ENCODE measurements around the gene ABHD15. TPM values are rescaled to one million over a fixed set of nuclear protein-coding genes. Genes with fewer than 3 reads are reported as not detected.

Gene ABHD15
- polyA plus RNA-seq, 1 donor from 2014 or later, result 0.21 TPM

DNA sequence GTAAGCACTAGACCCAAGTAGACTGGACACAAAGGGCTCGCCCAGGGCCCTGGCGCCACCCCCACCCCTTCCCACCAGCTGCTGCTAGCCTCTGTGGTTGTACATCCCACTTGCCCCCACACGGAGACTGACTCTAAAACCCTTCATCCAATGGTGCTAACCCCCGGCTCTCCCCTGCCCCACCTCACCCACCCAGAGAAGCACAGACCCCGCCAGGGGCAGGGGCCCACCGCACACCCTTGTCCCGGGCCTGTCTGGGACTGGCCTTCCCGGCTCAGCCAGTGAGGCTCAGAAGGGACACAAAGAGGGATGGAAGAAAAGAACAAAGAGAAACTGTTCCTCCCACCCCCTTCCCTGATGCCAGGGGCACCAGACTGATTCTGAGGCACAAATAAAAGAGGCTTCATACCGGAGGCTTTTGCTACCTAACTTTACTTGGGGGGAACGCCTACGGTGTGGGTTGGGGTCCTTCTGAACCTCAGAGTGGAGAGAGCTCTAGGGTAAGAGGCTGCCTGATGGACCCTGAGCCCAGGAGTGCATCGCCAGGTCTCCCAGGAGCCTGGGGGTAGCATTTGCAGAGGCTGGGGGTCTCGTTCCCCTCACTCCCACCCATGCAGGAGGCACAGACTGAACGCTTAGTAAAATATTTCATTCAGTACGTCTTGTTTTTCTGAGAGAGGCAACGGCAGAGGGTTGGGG lies 47.7 kb upstream of the ABHD15 start:
- Histone ChIP-seq H3K9me3 (ENCODE audit: low read length) (peaks cover 4% of the 10 kb centered on the region), H4K20me1 (ENCODE audit: insufficient read depth) (no peaks in the 10 kb centered on the region), H2AFZ (ENCODE audit: low read depth, low read length) (no peak overlapping the region), H3K27ac (ENCODE audit: low read length) (no peak overlapping the region), H3F3A (ENCODE audit: insufficient read depth, low read length, poor library complexity, severe bottlenecking) (no peaks in the 10 kb centered on the region), H3K4me3 (ENCODE audit: low read length) (no peak overlapping the region), H3K4me2 (ENCODE audit: low read length) (no peak overlapping the region), H3K36me3 (ENCODE audit: insufficient read depth, low read length) (peaks cover under 1% of the 10 kb centered on the region), H3K27me3 (ENCODE audit: insufficient read depth, low read depth, low read length) (peaks cover 48% of the 10 kb centered on the region), H3K9ac (ENCODE audit: low read length) (no peak overlapping the region), H3K9me2 (ENCODE audit: insufficient read depth, low read length) (no peaks in the 10 kb centered on the region), H3K79me2 (replicated peaks; ENCODE audit: insufficient read depth, low read length) (no peaks in the 10 kb centered on the region)
- TF ChIP-seq, protein P1, sequence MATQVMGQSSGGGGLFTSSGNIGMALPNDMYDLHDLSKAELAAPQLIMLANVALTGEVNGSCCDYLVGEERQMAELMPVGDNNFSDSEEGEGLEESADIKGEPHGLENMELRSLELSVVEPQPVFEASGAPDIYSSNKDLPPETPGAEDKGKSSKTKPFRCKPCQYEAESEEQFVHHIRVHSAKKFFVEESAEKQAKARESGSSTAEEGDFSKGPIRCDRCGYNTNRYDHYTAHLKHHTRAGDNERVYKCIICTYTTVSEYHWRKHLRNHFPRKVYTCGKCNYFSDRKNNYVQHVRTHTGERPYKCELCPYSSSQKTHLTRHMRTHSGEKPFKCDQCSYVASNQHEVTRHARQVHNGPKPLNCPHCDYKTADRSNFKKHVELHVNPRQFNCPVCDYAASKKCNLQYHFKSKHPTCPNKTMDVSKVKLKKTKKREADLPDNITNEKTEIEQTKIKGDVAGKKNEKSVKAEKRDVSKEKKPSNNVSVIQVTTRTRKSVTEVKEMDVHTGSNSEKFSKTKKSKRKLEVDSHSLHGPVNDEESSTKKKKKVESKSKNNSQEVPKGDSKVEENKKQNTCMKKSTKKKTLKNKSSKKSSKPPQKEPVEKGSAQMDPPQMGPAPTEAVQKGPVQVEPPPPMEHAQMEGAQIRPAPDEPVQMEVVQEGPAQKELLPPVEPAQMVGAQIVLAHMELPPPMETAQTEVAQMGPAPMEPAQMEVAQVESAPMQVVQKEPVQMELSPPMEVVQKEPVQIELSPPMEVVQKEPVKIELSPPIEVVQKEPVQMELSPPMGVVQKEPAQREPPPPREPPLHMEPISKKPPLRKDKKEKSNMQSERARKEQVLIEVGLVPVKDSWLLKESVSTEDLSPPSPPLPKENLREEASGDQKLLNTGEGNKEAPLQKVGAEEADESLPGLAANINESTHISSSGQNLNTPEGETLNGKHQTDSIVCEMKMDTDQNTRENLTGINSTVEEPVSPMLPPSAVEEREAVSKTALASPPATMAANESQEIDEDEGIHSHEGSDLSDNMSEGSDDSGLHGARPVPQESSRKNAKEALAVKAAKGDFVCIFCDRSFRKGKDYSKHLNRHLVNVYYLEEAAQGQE (IDR thresholded peaks at IDR 0.05; ENCODE audit: borderline replicate concordance), result no peak
- TF ChIP-seq EP300 (conservative IDR thresholded peaks at IDR 0.05; ENCODE audit: poor library complexity, severe bottlenecking), result no peak
- no peak for TF ChIP-seq RAD21 (conservative IDR thresholded peaks at IDR 0.05)
- no peak for TF ChIP-seq EZH2 (IDR thresholded peaks at IDR 0.05; ENCODE audit: borderline replicate concordance, insufficient read depth, low read length, poor library complexity, severe bottlenecking)
- no peak for TF ChIP-seq POLR2AphosphoS5 (IDR thresholded peaks at IDR 0.05)
- no peak for TF ChIP-seq SMC3 (conservative IDR thresholded peaks at IDR 0.05; ENCODE audit: poor library complexity)
- TF ChIP-seq, protein P2, sequence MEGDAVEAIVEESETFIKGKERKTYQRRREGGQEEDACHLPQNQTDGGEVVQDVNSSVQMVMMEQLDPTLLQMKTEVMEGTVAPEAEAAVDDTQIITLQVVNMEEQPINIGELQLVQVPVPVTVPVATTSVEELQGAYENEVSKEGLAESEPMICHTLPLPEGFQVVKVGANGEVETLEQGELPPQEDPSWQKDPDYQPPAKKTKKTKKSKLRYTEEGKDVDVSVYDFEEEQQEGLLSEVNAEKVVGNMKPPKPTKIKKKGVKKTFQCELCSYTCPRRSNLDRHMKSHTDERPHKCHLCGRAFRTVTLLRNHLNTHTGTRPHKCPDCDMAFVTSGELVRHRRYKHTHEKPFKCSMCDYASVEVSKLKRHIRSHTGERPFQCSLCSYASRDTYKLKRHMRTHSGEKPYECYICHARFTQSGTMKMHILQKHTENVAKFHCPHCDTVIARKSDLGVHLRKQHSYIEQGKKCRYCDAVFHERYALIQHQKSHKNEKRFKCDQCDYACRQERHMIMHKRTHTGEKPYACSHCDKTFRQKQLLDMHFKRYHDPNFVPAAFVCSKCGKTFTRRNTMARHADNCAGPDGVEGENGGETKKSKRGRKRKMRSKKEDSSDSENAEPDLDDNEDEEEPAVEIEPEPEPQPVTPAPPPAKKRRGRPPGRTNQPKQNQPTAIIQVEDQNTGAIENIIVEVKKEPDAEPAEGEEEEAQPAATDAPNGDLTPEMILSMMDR (IDR thresholded peaks at IDR 0.05; ENCODE audit: poor library complexity, severe bottlenecking), result no peak
- no peak for TF ChIP-seq MXI1 (conservative IDR thresholded peaks at IDR 0.05; ENCODE audit: poor library complexity, severe bottlenecking)
- no peak for TF ChIP-seq TAF1 (IDR thresholded peaks at IDR 0.05; ENCODE audit: low read depth)

DNA sequence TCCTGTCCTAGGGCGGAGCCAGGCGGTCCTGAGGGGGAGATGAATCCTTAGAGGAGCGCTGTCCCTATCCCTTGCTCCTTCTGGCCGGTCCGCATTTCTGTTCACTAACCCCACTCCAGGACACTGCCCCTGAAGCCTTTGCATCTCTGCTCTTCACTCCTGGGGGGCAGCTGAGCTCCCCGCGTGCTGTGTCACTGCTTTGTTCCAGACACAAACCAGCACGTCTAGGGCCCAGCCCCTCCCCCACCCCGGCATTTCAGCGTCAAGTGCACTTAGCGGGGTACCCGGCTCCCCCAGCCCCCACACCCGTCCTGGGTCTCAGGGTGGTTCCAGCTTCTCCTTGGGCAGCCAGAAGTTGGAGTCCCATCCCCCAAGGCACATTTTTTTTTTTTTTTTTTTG lies 47.0 kb upstream of the ABHD15 start:
- Histone ChIP-seq H4K20me1 (ENCODE audit: insufficient read depth) (no peaks in the 10 kb centered on the region), H3K9me2 (ENCODE audit: insufficient read depth, low read length) (no peaks in the 10 kb centered on the region), H3K79me2 (replicated peaks; ENCODE audit: insufficient read depth, low read length) (no peaks in the 10 kb centered on the region), H2AFZ (ENCODE audit: low read depth, low read length) (no peak overlapping the region), H3K9me3 (ENCODE audit: low read length) (peaks cover 4% of the 10 kb centered on the region), H3K36me3 (ENCODE audit: insufficient read depth, low read length) (peaks cover 7% of the 10 kb centered on the region), H3K4me2 (ENCODE audit: low read length) (no peak overlapping the region), H3K27ac (ENCODE audit: low read length) (no peak overlapping the region), H3K9ac (ENCODE audit: low read length) (no peak overlapping the region), H3K27me3 (ENCODE audit: insufficient read depth, low read depth, low read length) (peaks cover 42% of the 10 kb centered on the region), H3F3A (ENCODE audit: insufficient read depth, low read length, poor library complexity, severe bottlenecking) (no peaks in the 10 kb centered on the region), H3K4me3 (ENCODE audit: low read length) (no peak overlapping the region)
- TF ChIP-seq POLR2AphosphoS5 (IDR thresholded peaks at IDR 0.05), result no peak
- TF ChIP-seq MXI1 (conservative IDR thresholded peaks at IDR 0.05; ENCODE audit: poor library complexity, severe bottlenecking), result no peak
- no peak for TF ChIP-seq RAD21 (conservative IDR thresholded peaks at IDR 0.05)
- TF ChIP-seq, protein P2 (IDR thresholded peaks at IDR 0.05; ENCODE audit: poor library complexity, severe bottlenecking), result no peak
- TF ChIP-seq SMC3 (conservative IDR thresholded peaks at IDR 0.05; ENCODE audit: poor library complexity), result no peak
- no peak for TF ChIP-seq EZH2 (IDR thresholded peaks at IDR 0.05; ENCODE audit: borderline replicate concordance, insufficient read depth, low read length, poor library complexity, severe bottlenecking)
- no peak for TF ChIP-seq EP300 (conservative IDR thresholded peaks at IDR 0.05; ENCODE audit: poor library complexity, severe bottlenecking)
- TF ChIP-seq, protein P1 (IDR thresholded peaks at IDR 0.05; ENCODE audit: borderline replicate concordance), result no peak
- TF ChIP-seq TAF1 (IDR thresholded peaks at IDR 0.05; ENCODE audit: low read depth), result no peak
